HCT116 (cell line): ENCODE data around the gene PREB. TPM values are rescaled to one million over a fixed set of nuclear protein-coding genes. Genes with fewer than 3 reads are reported as not detected.

Experiments used
- ATAC-seq: fragments of 200-7000 bp; cut with Tn5 transposase; 2 replicates; pipeline ENCODE4 v1.9.1; 2020; ENCODE audit warnings: mild to moderate bottlenecking, moderate library complexity
- BruUV-seq: library from RNA; stranded (reverse); fragments of 400-500 nt; replicated peaks from 2 replicates; lab custom pipeline; 2021; lab: Mats Ljungman, UMichigan
- CTCF ChIA-PET: fragments of 300-600 bp; sonication (Branson Sonifier 250); formaldehyde crosslinking; loops from one replicate; lab custom pipeline; 2021; ENCODE audit warnings: antibody characterized with exemption; lab: Charles Lee
- POLR2A ChIA-PET: fragments of 300-600, 350-600 bp; sonication (Branson Sonifier 250); formaldehyde crosslinking; loops from one replicate; lab custom pipeline; 2021; ENCODE audit warnings: antibody characterized with exemption; lab: Charles Lee
- RAD21 ChIA-PET, 2 experiments: fragments of 300-600 bp; sonication (Branson Sonifier 250); formaldehyde crosslinking; loops; one replicate each; lab custom pipeline; 2023; ENCODE audit warnings: low total read pairs in 2 of 2; ENCODE audit not compliant: uncharacterized antibody in 2 of 2, unreplicated experiment in 2 of 2, low non-redundant PET in 1 of 2; lab: Charles Lee
- DNase-seq: peaks from one replicate; pipeline ENCODE4 v3.0.0-alpha.2; 2010; ENCODE audit warnings: low read depth, low spot score
- H2AFZ ChIP-seq: fragments of 200-600 bp; shearing (Covaris generic), sonication (generic); 2 replicates; pipeline ENCODE4 v1.6.1; 2017; ENCODE audit warnings: low read depth, mixed run types, mixed read lengths, antibody characterized with exemption, low read length; ENCODE audit not compliant: poor library complexity, severe bottlenecking
- H3K27ac ChIP-seq: 2 replicates; pipeline ENCODE4 v1.5.1; 2012; ENCODE audit warnings: low read depth, low read length
- H3K27me3 ChIP-seq: fragments of 200-600 bp; sonication (generic); 2 replicates; pipeline ENCODE4 v1.6.1; 2016; ENCODE audit warnings: mixed run types, low read length, mixed read lengths; ENCODE audit not compliant: insufficient read depth
- H3K36me3 ChIP-seq, 2 experiments: fragments of 200-500 bp in 1 of 2; fragments of 200-600 bp in 1 of 2; sonication (Bioruptor generic) in 1 of 2; sonication (generic) in 1 of 2; 2 replicates each; pipeline versions ENCODE4 v1.5.1 to v1.6.1; 2014 to 2016; ENCODE audit warnings: low read length in 2 of 2, inconsistent platforms in 1 of 2, mixed read lengths in 1 of 2, mixed run types in 1 of 2; ENCODE audit not compliant: insufficient read depth in 2 of 2, control insufficient read depth in 1 of 2
- H3K4me1 ChIP-seq, 2 experiments: fragments of 200-600 bp in 1 of 2; sonication (generic) in 1 of 2; 2 replicates each; pipeline versions ENCODE4 v1.5.1 to v1.6.1; 2012 to 2017; ENCODE audit warnings: low read length in 2 of 2, inconsistent platforms in 1 of 2, mild to moderate bottlenecking in 1 of 2, mixed read lengths in 1 of 2, mixed run types in 1 of 2, moderate library complexity in 1 of 2; ENCODE audit not compliant: insufficient read depth in 2 of 2, control insufficient read depth in 1 of 2
- H3K4me2 ChIP-seq: fragments of 200-600 bp; sonication (generic); 2 replicates; pipeline ENCODE4 v1.6.1; 2017; ENCODE audit warnings: mixed run types, low read length, mixed read lengths
- H3K4me3 ChIP-seq, 2 experiments: fragments of 200-600 bp in 1 of 2; sonication (generic) in 1 of 2; replicated peaks in 1 of 2; 2 replicates each; pipeline ENCODE4 v1.5.1; 2011 to 2016; ENCODE audit warnings: low read length in 2 of 2, control low read depth in 1 of 2, low read depth in 1 of 2, mild to moderate bottlenecking in 1 of 2, mixed read lengths in 1 of 2, mixed run types in 1 of 2
- H3K79me2 ChIP-seq: fragments of 200-600 bp; sonication (generic); 2 replicates; pipeline ENCODE4 v1.6.1; 2017; ENCODE audit warnings: mild to moderate bottlenecking, mixed run types, low read length, moderate library complexity, mixed read lengths; ENCODE audit not compliant: insufficient read depth
- H3K9ac ChIP-seq: fragments of 200-600 bp; sonication (generic); 2 replicates; pipeline ENCODE4 v1.6.1; 2016; ENCODE audit warnings: low read length, mixed read lengths
- H3K9me2 ChIP-seq: fragments of 200-600 bp; sonication (generic), shearing (Covaris generic); 2 replicates; pipeline ENCODE4 v1.6.1; 2017; ENCODE audit warnings: mixed run types, mild to moderate bottlenecking, moderate library complexity; ENCODE audit not compliant: insufficient read depth
- H3K9me3 ChIP-seq, 2 experiments: fragments of 200-500 bp in 1 of 2; fragments of 200-600 bp in 1 of 2; sonication (Bioruptor generic) in 1 of 2; sonication (generic) in 1 of 2; 2 replicates each; pipeline ENCODE4 v1.6.1; 2014 to 2017; ENCODE audit warnings: low read length in 2 of 2, mixed read lengths in 2 of 2, inconsistent platforms in 1 of 2, low read depth in 1 of 2, mild to moderate bottlenecking in 1 of 2, mixed run types in 1 of 2, moderate library complexity in 1 of 2; ENCODE audit not compliant: control insufficient read depth in 1 of 2, insufficient read depth in 1 of 2
- H4K20me1 ChIP-seq: fragments of 200-600 bp; sonication (generic), shearing (Covaris generic); 2 replicates; pipeline ENCODE4 v1.6.1; 2017; ENCODE audit warnings: mixed run types, mild to moderate bottlenecking, moderate library complexity; ENCODE audit not compliant: insufficient read depth
- ATF3 ChIP-seq: IDR thresholded peaks from 2 replicates; pipeline ENCODE4 v1.6.1; 2012
- CBX3 ChIP-seq: IDR thresholded peaks from 2 replicates; pipeline ENCODE4 v1.6.1; 2012; ENCODE audit warnings: low read depth
- CTCF ChIP-seq, 3 experiments: fragments of 200-600 bp in 1 of 3; sonication (generic) in 1 of 3; IDR thresholded peaks in 2 of 3; conservative IDR thresholded peaks in 1 of 3; 2 replicates each; pipeline ENCODE4 v1.5.1; 2012 to 2017; ENCODE audit warnings: low read depth in 2 of 3, low read length in 2 of 3, antibody characterized with exemption in 1 of 3, borderline replicate concordance in 1 of 3, control low read depth in 1 of 3, mild to moderate bottlenecking in 1 of 3, mixed read lengths in 1 of 3, mixed run types in 1 of 3, moderate library complexity in 1 of 3; ENCODE audit not compliant: insufficient read depth in 1 of 3
- EGR1 ChIP-seq: IDR thresholded peaks from 2 replicates; pipeline ENCODE4 v1.6.1; 2012; ENCODE audit warnings: low read depth
- ELF1 ChIP-seq: IDR thresholded peaks from 2 replicates; pipeline ENCODE4 v1.6.1; 2012; ENCODE audit warnings: low read depth, borderline replicate concordance
- EZH2 ChIP-seq: fragments of 200-600 bp; sonication (generic); IDR thresholded peaks from 2 replicates; pipeline ENCODE4 v1.6.1; 2017; ENCODE audit warnings: antibody characterized with exemption, mixed run types
- FOSL1 ChIP-seq: IDR thresholded peaks from 2 replicates; pipeline ENCODE4 v1.6.1; 2012; ENCODE audit warnings: low read depth
- MAX ChIP-seq: IDR thresholded peaks from 2 replicates; pipeline ENCODE4 v1.6.1; 2012
- RAD21 ChIP-seq: IDR thresholded peaks from 2 replicates; pipeline ENCODE4 v1.6.1; 2012; ENCODE audit warnings: low read depth, mild to moderate bottlenecking
- REST ChIP-seq: IDR thresholded peaks from 2 replicates; pipeline ENCODE4 v1.6.1; 2012; ENCODE audit warnings: low read depth
- SIN3A ChIP-seq: IDR thresholded peaks from 2 replicates; pipeline ENCODE4 v1.6.1; 2012; ENCODE audit warnings: low read depth
- SP1 ChIP-seq: IDR thresholded peaks from 2 replicates; pipeline ENCODE4 v1.6.1; 2012; ENCODE audit warnings: low read depth
- TCF7L2 ChIP-seq: IDR thresholded peaks from 2 replicates; pipeline ENCODE4 v1.7.0; 2011; ENCODE audit warnings: borderline replicate concordance, inconsistent platforms; ENCODE audit not compliant: insufficient read depth, insufficient read length; ENCODE audit errors: extremely low read depth
- YY1 ChIP-seq: IDR thresholded peaks from 2 replicates; pipeline ENCODE4 v1.6.1; 2011; ENCODE audit warnings: low read length, low read depth, moderate library complexity, mild to moderate bottlenecking; ENCODE audit not compliant: insufficient replicate concordance; ENCODE audit errors: extremely low read depth
- ZFX ChIP-seq: fragments of 450-650 bp; IDR thresholded peaks from 2 replicates; pipeline ENCODE4 v1.6.1; 2017
- ZNF274 ChIP-seq: fragments of 200-500 bp; sonication (Bioruptor generic); IDR thresholded peaks from 2 replicates; pipeline ENCODE4 v1.6.1; 2014; ENCODE audit warnings: mild to moderate bottlenecking, low read depth, low read length, inconsistent platforms
- intact Hi-C: fragments of 100-400 bp; cut with micrococcal nuclease; formaldehyde crosslinking; loops from 2 replicates; pipeline ENCODE4 v1.10.0; 2022
- total RNA-seq: library from RNA; stranded (reverse); gene quantifications from one replicate; pipeline ENCODE4 v1.2.1, GENCODE V29; 2021; ENCODE audit not compliant: unreplicated experiment

Gene PREB
- total RNA-seq, 1 experiment from 2014 or later = 54.2 TPM

- H3K36me3 ChIP-seq = no peaks in the 10 kb centered on the region
- H3K4me2 ChIP-seq = no peak overlapping the region
- no peaks in the 10 kb centered on the region for H3K9me3 ChIP-seq
- H3K27ac ChIP-seq = no peak overlapping the region
- ChIA-PET POLR2A (no interaction called here), CTCF (interaction anchor here (1.9 kb wide), 1 partner anchor 10 kb away, joined by 7 read pairs; no protein-coding TSS in a partner anchor), RAD21 (interaction anchor here in 1 of 2 experiments (0.7 kb wide), 1 partner anchor 8 kb away, joined by 6 read pairs; no protein-coding TSS in a partner anchor)
- BruUV-seq = no TSS peak
- intact Hi-C loops = no loop called here
- no peaks in the 10 kb centered on the region for H3K27me3 ChIP-seq
- ATAC-seq (no peak), DNase-seq (no peak)
- no peak for TF ChIP-seq EZH2
- H3K9ac ChIP-seq = no peak overlapping the region
- H4K20me1 ChIP-seq = no peaks in the 10 kb centered on the region
- 0 out of 4 replicates have a peak, but pooled peaks cover 0 to 3% of the 10 kb centered on the region in 2 experiments for H3K4me1 ChIP-seq
- H2AFZ ChIP-seq = no peak overlapping the region
- no peaks in the 10 kb centered on the region for H3K79me2 ChIP-seq
- no peak overlapping the region for H3K4me3 ChIP-seq
- no peaks in the 10 kb centered on the region for H3K9me2 ChIP-seq
These were observed 24.8 kb upstream of the PREB start for GRCh38 chr2:27159271-27159670.

- Histone ChIP-seq H3K9ac (no peak overlapping the region), H3K4me3 (no peak overlapping the region), H4K20me1 (no peaks in the 10 kb centered on the region), H3K27me3 (no peaks in the 10 kb centered on the region), H3K4me1 (peaks cover 0 to 3% of the 10 kb centered on the region in 2 experiments; a peak in 1 of 4 replicates), H3K27ac (no peak overlapping the region), H3K79me2 (no peaks in the 10 kb centered on the region), H3K36me3 (no peaks in the 10 kb centered on the region), H2AFZ (no peak overlapping the region), H3K9me3 (no peaks in the 10 kb centered on the region), H3K4me2 (no peak overlapping the region), H3K9me2 (no peaks in the 10 kb centered on the region)
- POLR2A ChIA-PET = no interaction called here
- CTCF ChIA-PET = interaction anchor here (1.9 kb wide), 1 partner anchor 11 kb away, joined by 7 read pairs; no protein-coding TSS in a partner anchor
- no TSS peak for BruUV-seq
- RAD21 ChIA-PET = no interaction called here
- intact Hi-C loops = no loop called here
- no peak for ATAC-seq
- DNase-seq = no peak
- no peak for TF ChIP-seq ZNF274
- no peak for TF ChIP-seq REST
- no peak for TF ChIP-seq CBX3
- TF ChIP-seq CTCF (IDR thresholded peaks at IDR 0.05 in 2 of 3, conservative IDR thresholded peaks at IDR 0.05 in 1 of 3; ENCODE audit: borderline replicate concordance in 1 of 3, insufficient read depth in 1 of 3, low read depth in 2 of 3, low read length in 2 of 3) = no peak
- TF ChIP-seq ELF1 = no peak
- no peak for TF ChIP-seq TCF7L2
- TF ChIP-seq MAX = no peak
- no peak for TF ChIP-seq SIN3A
- no peak for TF ChIP-seq RAD21
- no peak for TF ChIP-seq ATF3
- no peak for TF ChIP-seq FOSL1
- no peak for TF ChIP-seq ZFX
- no peak for TF ChIP-seq EGR1
- no peak for TF ChIP-seq YY1
- TF ChIP-seq SP1 = no peak
These were observed 24.0 kb upstream of the PREB start for GRCh38 chr2:27158468-27158867.
